Measurements from ENCODE around the gene ADARB2. TPM values are rescaled to one million over a fixed set of nuclear protein-coding genes. Genes with fewer than 3 reads are reported as not detected.

Gene ADARB2
- total RNA-seq, 2 experiments from 2014 or later = 0.63 to 0.99 TPM

- H3K4me3 Mint-ChIP-seq = no peak overlapping the region
- DNase-seq = no peak
- CTCF ChIA-PET = no interaction called here
- H3K27me3 Mint-ChIP-seq (ENCODE audit: low read depth) = peaks cover 3% of the 10 kb centered on the region
- H3K36me3 Mint-ChIP-seq (ENCODE audit: low read depth) = no peaks in the 10 kb centered on the region
- H3K27ac Mint-ChIP-seq = no peak overlapping the region
- POLR2A ChIA-PET = no interaction called here
- no peak for ATAC-seq
- H3K4me1 Mint-ChIP-seq (ENCODE audit: low read depth) = peaks cover 3% of the 10 kb centered on the region
- H3K9me3 Mint-ChIP-seq (ENCODE audit: insufficient read depth) = no peaks in the 10 kb centered on the region
These were observed 330.1 kb downstream of the ADARB2 start for GRCh38 chr10:1406967-1407945.

GRCh38 chr10:1406132-1406966, 331.0 kb downstream of the ADARB2 start:
- Mint-ChIP-seq H3K9me3 (ENCODE audit: insufficient read depth) (no peaks in the 10 kb centered on the region), H3K36me3 (ENCODE audit: low read depth) (no peaks in the 10 kb centered on the region), H3K27me3 (ENCODE audit: low read depth) (no peaks in the 10 kb centered on the region), H3K27ac (no peak overlapping the region), H3K4me1 (ENCODE audit: low read depth) (no peaks in the 10 kb centered on the region), H3K4me3 (no peak overlapping the region)
- ATAC-seq (no peak), DNase-seq (no peak)
- ChIA-PET CTCF (no interaction called here), POLR2A (interaction anchor here (0.6 kb wide), 1 partner anchor 216 kb away, joined by 3 read pairs; no protein-coding TSS in a partner anchor)

GRCh38 chr10:1404323-1405260, 332.7 kb downstream of the ADARB2 start:
- DNase-seq = no peak
- no peak overlapping the region for H3K4me3 Mint-ChIP-seq
- H3K27me3 Mint-ChIP-seq (ENCODE audit: low read depth) = no peaks in the 10 kb centered on the region
- H3K9me3 Mint-ChIP-seq (ENCODE audit: insufficient read depth) = no peaks in the 10 kb centered on the region
- ATAC-seq = no peak
- H3K4me1 Mint-ChIP-seq (ENCODE audit: low read depth) = no peaks in the 10 kb centered on the region
- ChIA-PET CTCF (no interaction called here), POLR2A (no interaction called here)
- H3K27ac Mint-ChIP-seq = no peak overlapping the region
- no peaks in the 10 kb centered on the region for H3K36me3 Mint-ChIP-seq (ENCODE audit: low read depth)

GRCh38 chr10:1403508-1404322, 333.6 kb downstream of the ADARB2 start:
- ChIA-PET CTCF (no interaction called here), POLR2A (no interaction called here)
- Mint-ChIP-seq H3K27ac (no peak overlapping the region), H3K27me3 (ENCODE audit: low read depth) (no peaks in the 10 kb centered on the region), H3K4me1 (ENCODE audit: low read depth) (no peaks in the 10 kb centered on the region), H3K9me3 (ENCODE audit: insufficient read depth) (no peaks in the 10 kb centered on the region), H3K36me3 (ENCODE audit: low read depth) (no peaks in the 10 kb centered on the region), H3K4me3 (no peak overlapping the region)
- ATAC-seq (no peak), DNase-seq (no peak)

- Mint-ChIP-seq H3K9me3 (ENCODE audit: insufficient read depth) (no peaks in the 10 kb centered on the region), H3K27ac (no peak overlapping the region), H3K4me3 (no peak overlapping the region), H3K36me3 (ENCODE audit: low read depth) (no peaks in the 10 kb centered on the region), H3K4me1 (ENCODE audit: low read depth) (no peaks in the 10 kb centered on the region), H3K27me3 (ENCODE audit: low read depth) (no peaks in the 10 kb centered on the region)
- ATAC-seq = no peak
- DNase-seq = no peak
- CTCF ChIA-PET = no interaction called here
- POLR2A ChIA-PET = no interaction called here
These were observed 334.4 kb downstream of the ADARB2 start for GRCh38 chr10:1402816-1403507.

GRCh38 chr10:1402016-1402770, 335.1 kb downstream of the ADARB2 start:
- Mint-ChIP-seq H3K9me3 (ENCODE audit: insufficient read depth) (no peaks in the 10 kb centered on the region), H3K27ac (no peak overlapping the region), H3K36me3 (ENCODE audit: low read depth) (no peaks in the 10 kb centered on the region), H3K27me3 (ENCODE audit: low read depth) (no peaks in the 10 kb centered on the region), H3K4me1 (ENCODE audit: low read depth) (no peaks in the 10 kb centered on the region), H3K4me3 (no peak overlapping the region)
- DNase-seq (no peak), ATAC-seq (no peak)
- ChIA-PET CTCF (no interaction called here), POLR2A (no interaction called here)

- no peak overlapping the region for H3K4me3 Mint-ChIP-seq
- H3K27ac Mint-ChIP-seq = no peak overlapping the region
- H3K27me3 Mint-ChIP-seq (ENCODE audit: low read depth) = no peaks in the 10 kb centered on the region
- ChIA-PET POLR2A (no interaction called here), CTCF (no interaction called here)
- H3K9me3 Mint-ChIP-seq (ENCODE audit: insufficient read depth) = no peaks in the 10 kb centered on the region
- no peaks in the 10 kb centered on the region for H3K4me1 Mint-ChIP-seq (ENCODE audit: low read depth)
- no peaks in the 10 kb centered on the region for H3K36me3 Mint-ChIP-seq (ENCODE audit: low read depth)
- ATAC-seq (no peak), DNase-seq (no peak)
These were observed 336.0 kb downstream of the ADARB2 start for GRCh38 chr10:1401071-1401965.

GRCh38 chr10:1400101-1401070, 336.9 kb downstream of the ADARB2 start:
- Mint-ChIP-seq H3K36me3 (ENCODE audit: low read depth) (no peaks in the 10 kb centered on the region), H3K4me3 (no peak overlapping the region), H3K4me1 (ENCODE audit: low read depth) (no peaks in the 10 kb centered on the region), H3K27me3 (ENCODE audit: low read depth) (no peaks in the 10 kb centered on the region), H3K27ac (no peak overlapping the region), H3K9me3 (ENCODE audit: insufficient read depth) (no peaks in the 10 kb centered on the region)
- POLR2A ChIA-PET = no interaction called here
- ATAC-seq = no peak
- CTCF ChIA-PET = no interaction called here
- no peak for DNase-seq
